Islet precursor cell (in vitro differentiated cells): ENCODE data around the gene RABGEF1.
"Not testable (repeated sequence)": the region's sequence is repeated elsewhere in the genome, so short reads cannot be mapped to it uniquely, and the experiment has no call there.

Source experiments
- DNase-seq: peaks from one replicate; pipeline ENCODE4 v3.0.0-alpha.2; 2018

The RABGEF1 gene

GRCh38 chr7:66740302-66740979 is at the start of gene RABGEF1:
RABGEF1 (plus strand) TSS chr7:66740733; CDS start chr7:66771900, 31,167 bp downstream.
- peak; percentile 97 for DNase-seq

- DNase-seq = no peak
Observed at GRCh38 chr7:66693331-66693730, 47.2 kb upstream of the RABGEF1 start.

GRCh38 chr7:66694286-66694685 is 46.2 kb upstream of the RABGEF1 start:
- DNase-seq = no peak

GRCh38 chr7:66695417-66695816 is 45.1 kb upstream of the RABGEF1 start:
- DNase-seq = not testable (repeated sequence)

GRCh38 chr7:66696134-66696533 is 44.4 kb upstream of the RABGEF1 start:
- DNase-seq = not testable (repeated sequence)

GRCh38 chr7:66696774-66697191 is 43.8 kb upstream of the RABGEF1 start:
- DNase-seq = no peak

- no peak for DNase-seq
Observed at GRCh38 chr7:66697449-66698438, 42.8 kb upstream of the RABGEF1 start.

- no peak for DNase-seq
Observed at GRCh38 chr7:66698652-66699205, 41.8 kb upstream of the RABGEF1 start.

- no peak for DNase-seq
Observed at GRCh38 chr7:66699998-66700397, 40.5 kb upstream of the RABGEF1 start.

- no peak for DNase-seq
Observed at GRCh38 chr7:66700633-66701131, 39.9 kb upstream of the RABGEF1 start.

GRCh38 chr7:66707825-66708224 is 32.7 kb upstream of the RABGEF1 start:
- no peak for DNase-seq

GRCh38 chr7:66710752-66711151 is 29.8 kb upstream of the RABGEF1 start:
- not testable (repeated sequence) for DNase-seq

- DNase-seq = no peak
Observed at GRCh38 chr7:66713687-66714086, 26.8 kb upstream of the RABGEF1 start.

GRCh38 chr7:66716634-66717033 is 23.9 kb upstream of the RABGEF1 start:
- not testable (repeated sequence) for DNase-seq

GRCh38 chr7:66720561-66720960 is 20.0 kb upstream of the RABGEF1 start:
- DNase-seq = no peak

- DNase-seq = no peak
Observed at GRCh38 chr7:66725843-66726242, 14.7 kb upstream of the RABGEF1 start.

GRCh38 chr7:66727058-66727457 is 13.5 kb upstream of the RABGEF1 start:
- no peak for DNase-seq

- no peak for DNase-seq
Observed at GRCh38 chr7:66728571-66728970, 12.0 kb upstream of the RABGEF1 start.

- DNase-seq = no peak
Observed at GRCh38 chr7:66729274-66729673, 11.3 kb upstream of the RABGEF1 start.

GRCh38 chr7:66731986-66732385 is 8.5 kb upstream of the RABGEF1 start:
- no peak for DNase-seq

GRCh38 chr7:66732439-66732838 is 8.1 kb upstream of the RABGEF1 start:
- no peak for DNase-seq

GRCh38 chr7:66734006-66734405 is 6.5 kb upstream of the RABGEF1 start:
- no peak for DNase-seq

GRCh38 chr7:66735154-66735553 is 5.4 kb upstream of the RABGEF1 start:
- no peak for DNase-seq
